Trophoblast cell (in vitro differentiated cells and primary cell): Measurements from ENCODE around the gene ZNF583.

Experiments used
- DNase-seq, 2 donors: peaks; one replicate each; pipeline ENCODE4 v3.0.0-alpha.2; 2016
- H2AFZ ChIP-seq: 2 replicates; pipeline ENCODE4 v1.6.1; 2013; ENCODE audit warnings: low read length, moderate library complexity, mild to moderate bottlenecking; ENCODE audit not compliant: insufficient read depth, poor library complexity
- H2AK5ac ChIP-seq: 2 replicates; pipeline ENCODE4 v1.6.1; 2013; ENCODE audit warnings: mild to moderate bottlenecking, low read length
- H2BK120ac ChIP-seq: 2 replicates; pipeline ENCODE4 v1.6.1; 2013; ENCODE audit warnings: low read length, mild to moderate bottlenecking, moderate library complexity; ENCODE audit not compliant: insufficient read depth, poor library complexity
- H2BK12ac ChIP-seq: 2 replicates; pipeline ENCODE4 v1.6.1; 2013; ENCODE audit warnings: mild to moderate bottlenecking, low read length, moderate library complexity
- H2BK5ac ChIP-seq: 2 replicates; pipeline ENCODE4 v1.6.1; 2013; ENCODE audit warnings: low read length, low read depth, moderate library complexity, mild to moderate bottlenecking; ENCODE audit not compliant: poor library complexity
- H3K14ac ChIP-seq: 2 replicates; pipeline ENCODE4 v1.6.1; 2013; ENCODE audit warnings: mild to moderate bottlenecking, low read length
- H3K18ac ChIP-seq: 2 replicates; pipeline ENCODE4 v1.6.1; 2013; ENCODE audit warnings: mild to moderate bottlenecking, low read length
- H3K23ac ChIP-seq: 2 replicates; pipeline ENCODE4 v1.6.1; 2013; ENCODE audit warnings: low read length
- H3K27ac ChIP-seq: 2 replicates; pipeline ENCODE4 v1.5.1; 2013; ENCODE audit warnings: low read depth, mild to moderate bottlenecking, inconsistent platforms, low read length, moderate library complexity
- H3K27me3 ChIP-seq: 2 replicates; pipeline ENCODE4 v1.6.1; 2013; ENCODE audit warnings: inconsistent platforms, mild to moderate bottlenecking, low read length, moderate library complexity; ENCODE audit not compliant: insufficient read depth
- H3K36me3 ChIP-seq, 2 experiments: 1 replicate in 1 of 2; 2 replicates in 1 of 2; pipeline ENCODE4 v1.6.1; 2013; ENCODE audit warnings: low read length in 2 of 2, mild to moderate bottlenecking in 2 of 2, moderate library complexity in 1 of 2; ENCODE audit not compliant: insufficient read depth in 2 of 2, control insufficient read depth in 1 of 2
- H3K4ac ChIP-seq: 2 replicates; pipeline ENCODE4 v1.6.1; 2013; ENCODE audit warnings: low read depth, mild to moderate bottlenecking, low read length, moderate library complexity
- H3K4me1 ChIP-seq, 2 experiments: 1 replicate in 1 of 2; 2 replicates in 1 of 2; pipeline ENCODE4 v1.6.1; 2013; ENCODE audit warnings: low read length in 2 of 2, mild to moderate bottlenecking in 2 of 2, moderate library complexity in 1 of 2; ENCODE audit not compliant: insufficient read depth in 2 of 2, control insufficient read depth in 1 of 2
- H3K4me2 ChIP-seq: 2 replicates; pipeline ENCODE4 v1.6.1; 2013; ENCODE audit warnings: inconsistent platforms, mild to moderate bottlenecking, low read length, moderate library complexity
- H3K4me3 ChIP-seq: 2 replicates; pipeline ENCODE4 v1.5.1; 2013; ENCODE audit warnings: mild to moderate bottlenecking, low read depth, low read length, inconsistent platforms
- H3K79me1 ChIP-seq: one replicate; pipeline ENCODE4 v1.6.1; 2013; ENCODE audit warnings: low read length
- H3K79me2 ChIP-seq: 2 replicates; pipeline ENCODE4 v1.6.1; 2013; ENCODE audit warnings: low read length, mild to moderate bottlenecking; ENCODE audit not compliant: control insufficient read depth, insufficient read depth, poor library complexity
- H3K9ac ChIP-seq: 2 replicates; pipeline ENCODE4 v1.6.1; 2013; ENCODE audit warnings: mild to moderate bottlenecking, low read length
- H3K9me3 ChIP-seq: 2 replicates; pipeline ENCODE4 v1.6.1; 2013; ENCODE audit warnings: low read depth, mild to moderate bottlenecking, control low read depth, inconsistent platforms, low read length; ENCODE audit not compliant: insufficient read depth
- H4K12ac ChIP-seq: 2 replicates; pipeline ENCODE4 v1.6.1; 2013; ENCODE audit warnings: low read depth, mild to moderate bottlenecking, low read length, moderate library complexity
- H4K8ac ChIP-seq: 2 replicates; pipeline ENCODE4 v1.6.1; 2013; ENCODE audit warnings: low read depth, mild to moderate bottlenecking, low read length, moderate library complexity
- H4K91ac ChIP-seq: one replicate; pipeline ENCODE4 v1.6.1; 2013; ENCODE audit warnings: low read depth, mild to moderate bottlenecking, low read length, moderate library complexity
- WGBS: extraction: QIAGEN DNeasy Blood & Tissue Kit; methylation state at CpG from one replicate; pipeline ENCODE4 v1.1.7; 2013; ENCODE audit warnings: missing lambda C conversion rate; ENCODE audit not compliant: insufficient read length, insufficient coverage; ENCODE audit errors: extremely low coverage; 5-methylcytosine and 5-hydroxymethylcytosine counted together

Gene ZNF583

DNA sequence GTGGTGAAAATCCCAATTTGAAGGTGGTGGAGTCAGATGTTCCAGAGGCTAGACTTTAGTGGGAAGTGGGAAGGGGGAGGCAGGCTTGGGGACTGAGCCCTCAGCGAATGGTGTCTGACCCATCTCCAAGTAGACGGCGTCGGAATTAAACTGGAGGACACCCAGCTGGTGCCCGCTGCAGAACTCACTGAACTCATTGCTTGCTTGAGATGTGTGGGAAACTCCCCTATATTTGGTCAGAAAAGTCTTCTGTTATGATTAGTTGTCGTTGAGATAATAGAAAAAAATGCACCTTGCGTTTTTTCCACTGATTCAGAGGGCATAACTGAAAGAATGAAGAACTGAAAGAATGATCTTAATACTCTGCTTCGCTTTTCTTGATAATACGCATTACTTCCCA is 871 bp upstream of the ZNF583 start:
- Histone ChIP-seq H2BK120ac (no peak overlapping the region), H3K79me1 (peaks cover 9% of the 10 kb centered on the region), H3K4me3 (no peak overlapping the region), H3K9me3 (peaks cover 17% of the 10 kb centered on the region), H2BK12ac (no peak overlapping the region), H3K4me1 (peaks cover 0 to 8% of the 10 kb centered on the region in 2 experiments), H3K9ac (no peak overlapping the region), H3K23ac (no peak overlapping the region), H2BK5ac (no peak overlapping the region), H4K8ac (peak overlapping the region; percentile 61), H2AFZ (no peak overlapping the region), H3K27ac (no peak overlapping the region), H3K4ac (no peak overlapping the region), H2AK5ac (no peak overlapping the region), H4K91ac (no peak overlapping the region), H3K79me2 (peaks cover 5% of the 10 kb centered on the region), H3K36me3 (peaks cover 2 to 6% of the 10 kb centered on the region in 2 experiments), H3K27me3 (no peaks in the 10 kb centered on the region), H4K12ac (no peak overlapping the region), H3K14ac (no peak overlapping the region), H3K18ac (no peak overlapping the region), H3K4me2 (peak overlapping the region; percentile 67)
- no CpG with 5 or more reads among the region's 9 CpGs for WGBS
- DNase-seq, result peak in 1 of 2 donors; percentile 5

DNA sequence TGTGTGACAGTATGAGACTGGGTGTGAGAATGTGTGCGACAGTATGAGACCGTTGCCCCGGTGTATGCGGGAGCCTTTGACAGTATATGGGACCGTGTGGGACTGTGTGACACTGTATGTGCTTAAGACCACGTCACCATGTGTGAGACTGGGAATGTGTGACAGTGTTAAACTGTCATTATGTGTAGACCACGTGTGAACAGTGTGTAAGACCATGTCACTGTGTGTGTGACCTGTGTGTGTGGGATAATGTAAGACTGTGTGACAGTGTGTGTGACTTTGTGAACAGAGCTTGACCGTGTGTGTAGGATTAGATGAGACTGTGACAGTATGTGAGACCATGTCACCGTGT is 549 bp downstream of the ZNF583 start:
- Histone ChIP-seq H3K9me3 (peaks cover 15% of the 10 kb centered on the region), H3K27ac (no peak overlapping the region), H3K36me3 (peaks cover 0 to 3% of the 10 kb centered on the region in 2 experiments), H3K14ac (peak overlapping the region; percentile 75), H3K79me1 (peaks cover 9% of the 10 kb centered on the region), H3K4me2 (peak overlapping the region; percentile 67), H2BK120ac (no peak overlapping the region), H3K18ac (peak overlapping the region; percentile 42), H4K8ac (peak overlapping the region; percentile 92), H4K12ac (peak overlapping the region; percentile 56), H2AK5ac (no peak overlapping the region), H2BK12ac (no peak overlapping the region), H3K9ac (peak overlapping the region; percentile 87), H4K91ac (peak overlapping the region; percentile 67), H3K4me1 (peaks cover 0 to 8% of the 10 kb centered on the region in 2 experiments), H3K23ac (peak overlapping the region; percentile 6), H3K27me3 (no peaks in the 10 kb centered on the region), H3K79me2 (peaks cover 5% of the 10 kb centered on the region), H3K4ac (no peak overlapping the region), H2BK5ac (no peak overlapping the region), H3K4me3 (peak overlapping the region; percentile 85), H2AFZ (peak overlapping the region; percentile 73)
- no peak for DNase-seq
- no CpG with 5 or more reads among the region's 9 CpGs for WGBS

DNA sequence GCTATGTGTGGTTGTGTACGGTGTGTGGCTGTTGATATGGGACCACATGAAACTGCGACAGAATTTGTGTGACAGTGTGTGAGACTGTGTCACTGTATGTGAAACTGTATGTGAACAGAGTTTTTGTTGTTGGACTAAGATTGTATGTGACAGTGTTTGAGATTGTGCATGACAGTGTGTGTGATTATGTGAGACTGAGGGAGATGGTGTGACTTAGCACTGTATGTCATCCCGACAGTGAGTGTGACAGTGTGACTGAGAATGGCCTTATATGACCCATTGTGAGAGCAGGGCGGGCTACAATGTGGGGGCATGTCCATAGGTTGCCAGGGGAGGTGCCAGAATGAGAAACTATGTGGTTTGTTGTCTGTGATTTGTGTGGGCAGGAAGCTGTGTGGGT is 930 bp downstream of the ZNF583 start:
- no CpG with 5 or more reads among the region's 4 CpGs for WGBS

GRCh38 chr19:56423276-56423984 is 19.3 kb downstream of the ZNF583 start:
- Histone ChIP-seq H3K4ac (no peak overlapping the region), H2BK120ac (no peak overlapping the region), H3K4me3 (no peak overlapping the region), H3K36me3 (peaks cover 0 to 7% of the 10 kb centered on the region in 2 experiments), H3K9ac (no peak overlapping the region), H3K14ac (no peak overlapping the region), H2BK5ac (no peak overlapping the region), H4K12ac (no peak overlapping the region), H3K4me1 (no peaks in the 10 kb centered on the region), H3K79me1 (no peaks in the 10 kb centered on the region), H3K27me3 (no peaks in the 10 kb centered on the region), H4K8ac (no peak overlapping the region), H3K79me2 (no peaks in the 10 kb centered on the region), H3K4me2 (no peak overlapping the region), H3K9me3 (peaks cover 9% of the 10 kb centered on the region), H2AK5ac (no peak overlapping the region), H4K91ac (no peak overlapping the region), H3K23ac (no peak overlapping the region), H3K18ac (no peak overlapping the region), H2BK12ac (no peak overlapping the region), H2AFZ (no peak overlapping the region), H3K27ac (no peak overlapping the region)
- no peak for DNase-seq
- WGBS, result no CpG with 5 or more reads among the region's 5 CpGs

More for the DNA sequence above, 930 bp downstream of the ZNF583 start:
- Histone ChIP-seq H2AFZ (no peak overlapping the region), H3K36me3 (peaks cover 0 to 3% of the 10 kb centered on the region in 2 experiments), H4K8ac (no peak overlapping the region), H3K18ac (no peak overlapping the region), H3K9me3 (peaks cover 15% of the 10 kb centered on the region), H2BK5ac (no peak overlapping the region), H3K27ac (no peak overlapping the region), H3K14ac (no peak overlapping the region), H4K12ac (no peak overlapping the region), H3K27me3 (no peaks in the 10 kb centered on the region), H3K4me3 (no peak overlapping the region), H3K4me1 (peaks cover 0 to 8% of the 10 kb centered on the region in 2 experiments), H3K23ac (peak overlapping the region; percentile 6), H3K9ac (no peak overlapping the region), H2BK12ac (no peak overlapping the region), H2AK5ac (no peak overlapping the region), H3K4me2 (peak overlapping the region; percentile 67), H3K4ac (no peak overlapping the region), H2BK120ac (no peak overlapping the region), H3K79me2 (peaks cover 5% of the 10 kb centered on the region), H3K79me1 (peaks cover 9% of the 10 kb centered on the region), H4K91ac (no peak overlapping the region)
- no peak for DNase-seq
